Measurements from ENCODE around the gene SGSM2. TPM values are rescaled to one million over a fixed set of nuclear protein-coding genes. Genes with fewer than 3 reads are reported as not detected.
A peak's percentile ranks its signal among the peaks of the same experiment; 100 is the strongest.

The SGSM2 gene
- total and polyA plus RNA-seq, 2 of the 13 experiments (the other 11 are each of a cell fraction or from before 2014, with no cell fraction given): 30.4 to 51.3 TPM

GRCh38 chr17:2303204-2304188 is 33.8 kb upstream of the SGSM2 start, which contains the start of the genes SMG6 and SRR (continued):
- TF ChIP-seq, protein P1, sequence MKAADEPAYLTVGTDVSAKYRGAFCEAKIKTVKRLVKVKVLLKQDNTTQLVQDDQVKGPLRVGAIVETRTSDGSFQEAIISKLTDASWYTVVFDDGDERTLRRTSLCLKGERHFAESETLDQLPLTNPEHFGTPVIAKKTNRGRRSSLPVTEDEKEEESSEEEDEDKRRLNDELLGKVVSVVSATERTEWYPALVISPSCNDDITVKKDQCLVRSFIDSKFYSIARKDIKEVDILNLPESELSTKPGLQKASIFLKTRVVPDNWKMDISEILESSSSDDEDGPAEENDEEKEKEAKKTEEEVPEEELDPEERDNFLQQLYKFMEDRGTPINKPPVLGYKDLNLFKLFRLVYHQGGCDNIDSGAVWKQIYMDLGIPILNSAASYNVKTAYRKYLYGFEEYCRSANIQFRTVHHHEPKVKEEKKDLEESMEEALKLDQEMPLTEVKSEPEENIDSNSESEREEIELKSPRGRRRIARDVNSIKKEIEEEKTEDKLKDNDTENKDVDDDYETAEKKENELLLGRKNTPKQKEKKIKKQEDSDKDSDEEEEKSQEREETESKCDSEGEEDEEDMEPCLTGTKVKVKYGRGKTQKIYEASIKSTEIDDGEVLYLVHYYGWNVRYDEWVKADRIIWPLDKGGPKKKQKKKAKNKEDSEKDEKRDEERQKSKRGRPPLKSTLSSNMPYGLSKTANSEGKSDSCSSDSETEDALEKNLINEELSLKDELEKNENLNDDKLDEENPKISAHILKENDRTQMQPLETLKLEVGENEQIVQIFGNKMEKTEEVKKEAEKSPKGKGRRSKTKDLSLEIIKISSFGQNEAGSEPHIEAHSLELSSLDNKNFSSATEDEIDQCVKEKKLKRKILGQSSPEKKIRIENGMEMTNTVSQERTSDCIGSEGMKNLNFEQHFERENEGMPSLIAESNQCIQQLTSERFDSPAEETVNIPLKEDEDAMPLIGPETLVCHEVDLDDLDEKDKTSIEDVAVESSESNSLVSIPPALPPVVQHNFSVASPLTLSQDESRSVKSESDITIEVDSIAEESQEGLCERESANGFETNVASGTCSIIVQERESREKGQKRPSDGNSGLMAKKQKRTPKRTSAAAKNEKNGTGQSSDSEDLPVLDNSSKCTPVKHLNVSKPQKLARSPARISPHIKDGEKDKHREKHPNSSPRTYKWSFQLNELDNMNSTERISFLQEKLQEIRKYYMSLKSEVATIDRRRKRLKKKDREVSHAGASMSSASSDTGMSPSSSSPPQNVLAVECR (CRISPR knock-in tag; IDR thresholded peaks at IDR 0.05; ENCODE audit: borderline replicate concordance): peak; percentile 90
- peak; percentile 41; the same call in 1 of the 2 replicates for TF ChIP-seq MED1 (CRISPR knock-in tag; IDR thresholded peaks at IDR 0.05)
- no peak for TF ChIP-seq ZNF343 (CRISPR knock-in tag; IDR thresholded peaks at IDR 0.05)
- peak; percentile 77 for TF ChIP-seq CHD2 (IDR thresholded peaks at IDR 0.05; ENCODE audit: low read depth, low read length)
- TF ChIP-seq, protein P2, sequence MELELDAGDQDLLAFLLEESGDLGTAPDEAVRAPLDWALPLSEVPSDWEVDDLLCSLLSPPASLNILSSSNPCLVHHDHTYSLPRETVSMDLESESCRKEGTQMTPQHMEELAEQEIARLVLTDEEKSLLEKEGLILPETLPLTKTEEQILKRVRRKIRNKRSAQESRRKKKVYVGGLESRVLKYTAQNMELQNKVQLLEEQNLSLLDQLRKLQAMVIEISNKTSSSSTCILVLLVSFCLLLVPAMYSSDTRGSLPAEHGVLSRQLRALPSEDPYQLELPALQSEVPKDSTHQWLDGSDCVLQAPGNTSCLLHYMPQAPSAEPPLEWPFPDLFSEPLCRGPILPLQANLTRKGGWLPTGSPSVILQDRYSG (CRISPR knock-in tag; IDR thresholded peaks at IDR 0.05): no peak; the same call in 1 of the 2 replicates
- 0 out of 2 replicates have a peak, but pooled peaks have one; percentile 53 for TF ChIP-seq NKX3-1 (CRISPR knock-in tag; IDR thresholded peaks at IDR 0.05)
- TF ChIP-seq RAD21 (CRISPR knock-in tag; IDR thresholded peaks at IDR 0.05): peak; percentile 26; the same call in 1 of the 2 replicates
- TF ChIP-seq, protein P3, sequence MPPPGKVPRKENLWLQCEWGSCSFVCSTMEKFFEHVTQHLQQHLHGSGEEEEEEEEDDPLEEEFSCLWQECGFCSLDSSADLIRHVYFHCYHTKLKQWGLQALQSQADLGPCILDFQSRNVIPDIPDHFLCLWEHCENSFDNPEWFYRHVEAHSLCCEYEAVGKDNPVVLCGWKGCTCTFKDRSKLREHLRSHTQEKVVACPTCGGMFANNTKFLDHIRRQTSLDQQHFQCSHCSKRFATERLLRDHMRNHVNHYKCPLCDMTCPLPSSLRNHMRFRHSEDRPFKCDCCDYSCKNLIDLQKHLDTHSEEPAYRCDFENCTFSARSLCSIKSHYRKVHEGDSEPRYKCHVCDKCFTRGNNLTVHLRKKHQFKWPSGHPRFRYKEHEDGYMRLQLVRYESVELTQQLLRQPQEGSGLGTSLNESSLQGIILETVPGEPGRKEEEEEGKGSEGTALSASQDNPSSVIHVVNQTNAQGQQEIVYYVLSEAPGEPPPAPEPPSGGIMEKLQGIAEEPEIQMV (CRISPR knock-in tag; IDR thresholded peaks at IDR 0.05; ENCODE audit: low read depth): no peak
- TF ChIP-seq NFRKB (IDR thresholded peaks at IDR 0.05): no peak
- no peak for TF ChIP-seq MAF1 (CRISPR knock-in tag; IDR thresholded peaks at IDR 0.05; ENCODE audit: borderline replicate concordance)
- no peak for TF ChIP-seq KLF13 (CRISPR knock-in tag; IDR thresholded peaks at IDR 0.05)
- TF ChIP-seq EHMT2 (IDR thresholded peaks at IDR 0.05; ENCODE audit: borderline replicate concordance, low read depth, low read length): no peak
- TF ChIP-seq BRD4 (CRISPR knock-in tag; IDR thresholded peaks at IDR 0.05): 0 out of 2 replicates have a peak, but pooled peaks have one; percentile 16
- TF ChIP-seq MTA1 (CRISPR knock-in tag; IDR thresholded peaks at IDR 0.05; ENCODE audit: borderline replicate concordance): peak; percentile 44; the same call in 1 of the 2 replicates
- TF ChIP-seq ZNF629 (CRISPR knock-in tag; conservative IDR thresholded peaks at IDR 0.05): 0 out of 2 replicates have a peak, but pooled peaks have one; percentile 36
- TF ChIP-seq TARDBP (CRISPR knock-in tag; IDR thresholded peaks at IDR 0.05): peak; percentile 53; the same call in 1 of the 2 replicates
- TF ChIP-seq ZNF770 (CRISPR knock-in tag; IDR thresholded peaks at IDR 0.05): peak; percentile 100
- TF ChIP-seq PHF20 (CRISPR knock-in tag; IDR thresholded peaks at IDR 0.05): peak; percentile 74

Measured in HepG2 (cell line).